GM18951 (cell line): ENCODE data around the gene ARSH.

Experiments
- POLR2A ChIP-seq: IDR thresholded peaks from 4 replicates; pipeline ENCODE4 v1.6.1; 2011; ENCODE audit warnings: mild to moderate bottlenecking; ENCODE audit not compliant: insufficient read length, insufficient read depth; ENCODE audit errors: extremely low read depth
- in situ Hi-C: fragments of 300-500 bp; cut with MboI; formaldehyde crosslinking; loops from one replicate; pipeline ENCODE4 v1.12.0; 2022; ENCODE audit warnings: low sequenced_read_pairs, mixed read lengths, inconsistent platforms; ENCODE audit not compliant: unreplicated experiment

ARSH gene

DNA sequence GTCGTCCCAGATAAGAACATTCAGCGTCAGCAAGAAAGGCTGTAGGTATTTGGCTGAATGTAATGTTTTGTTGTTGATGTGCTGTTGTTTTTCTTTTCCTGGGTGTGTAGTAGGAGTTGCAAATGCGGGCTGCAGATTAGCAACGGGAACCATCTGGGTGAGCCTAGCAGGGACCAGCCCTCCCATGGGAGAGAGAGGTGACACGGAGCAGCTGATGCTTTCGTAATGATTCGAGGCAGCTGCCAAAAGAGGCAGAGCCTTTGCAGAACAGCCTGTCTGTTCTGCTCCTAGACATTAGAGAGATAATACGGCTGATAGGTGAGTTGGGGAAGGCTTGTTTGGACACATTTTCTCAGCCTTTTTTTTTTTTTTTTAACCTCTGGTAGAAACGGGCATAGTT is 60.2 kb downstream of the ARSH start:
- in situ Hi-C loops: no loop called here
- no peak for TF ChIP-seq POLR2A

GRCh38 chrX:3075959-3076358 is 69.6 kb downstream of the ARSH start:
- TF ChIP-seq POLR2A: no peak
- in situ Hi-C loops: no loop called here

DNA sequence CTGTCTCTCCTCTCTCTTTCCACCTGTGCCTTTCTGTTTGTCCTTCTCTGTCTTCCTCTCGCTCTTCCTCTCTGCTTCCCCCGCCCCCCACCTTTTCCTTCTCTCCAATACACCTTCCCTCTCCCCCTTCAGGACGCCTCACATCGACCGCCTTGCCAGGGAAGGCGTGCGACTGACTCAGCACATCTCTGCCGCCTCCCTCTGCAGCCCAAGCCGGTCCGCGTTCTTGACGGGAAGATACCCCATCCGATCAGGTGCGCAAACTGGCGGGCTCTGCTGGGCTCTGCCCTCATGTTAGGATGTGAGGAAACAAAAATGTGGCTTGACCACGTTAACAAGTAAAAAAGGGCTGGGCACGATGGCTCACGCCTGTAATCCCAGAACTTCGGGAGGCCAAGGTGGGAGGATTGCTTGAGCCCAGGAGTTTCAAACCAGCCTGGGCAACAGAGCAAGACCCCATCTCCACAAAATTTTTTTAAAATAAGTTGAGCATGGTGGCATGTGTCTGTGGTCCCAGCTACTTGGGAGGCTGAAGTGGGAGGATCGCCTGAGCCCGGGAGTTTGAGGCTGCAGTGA is 70.2 kb downstream of the ARSH start:
- no peak for TF ChIP-seq POLR2A
- in situ Hi-C loops: no loop called here
